Uterus (tissue), 4 donors: ENCODE measurements around the gene DPEP2. TPM values are rescaled to one million over a fixed set of nuclear protein-coding genes. Genes with fewer than 3 reads are reported as not detected.

Experiments
- DNase-seq, 2 donors: peaks; one replicate each; pipeline ENCODE4 v3.0.0-alpha.2; 2019 to 2020
- H3K27ac ChIP-seq, 2 donors: fragments of 200-600 bp; sonication (generic); 1 replicate in 1 of 2; 2 replicates in 1 of 2; pipeline ENCODE4 v1.5.1; 2016 to 2018
- H3K27me3 ChIP-seq, 2 donors: fragments of 200-600 bp; sonication (generic); one replicate each; pipeline ENCODE4 v1.5.1; 2018 to 2019; ENCODE audit warnings: control low read depth in 1 of 2
- H3K36me3 ChIP-seq, 2 donors: fragments of 200-600 bp; sonication (generic); one replicate each; pipeline ENCODE4 v1.5.1; 2019; ENCODE audit warnings: control low read depth in 1 of 2
- H3K4me1 ChIP-seq, 2 donors: fragments of 200-600 bp; sonication (generic); one replicate each; pipeline ENCODE4 v1.5.1; 2018 to 2019; ENCODE audit warnings: control low read depth in 1 of 2
- H3K4me3 ChIP-seq, 2 donors: fragments of 200-600 bp; sonication (generic); 1 replicate in 1 of 2; 2 replicates in 1 of 2; pipeline ENCODE4 v1.5.1; 2018 to 2019; ENCODE audit warnings: mild to moderate bottlenecking in 1 of 2
- H3K9me3 ChIP-seq, 2 donors: fragments of 200-600 bp; sonication (generic); one replicate each; pipeline ENCODE4 v1.5.1; 2019; ENCODE audit warnings: control low read depth in 1 of 2
- CTCF ChIP-seq, 4 experiments: fragments of 200-600 bp in 2 of 4; fragments of 450-650 bp in 2 of 4; sonication (generic) in 2 of 4; IDR thresholded peaks; one replicate each; pipeline ENCODE4 v1.5.1; 2016 to 2019; ENCODE audit warnings: antibody characterized with exemption in 4 of 4, mild to moderate bottlenecking in 2 of 4, moderate library complexity in 1 of 4
- POLR2A ChIP-seq, 2 donors: fragments of 450-650 bp; IDR thresholded peaks; one replicate each; pipeline ENCODE4 v1.6.1; 2016; ENCODE audit warnings: antibody characterized with exemption in 2 of 2, mild to moderate bottlenecking in 1 of 2, moderate library complexity in 1 of 2
- intact Hi-C: fragments of 100-400 bp; cut with DNase I; formaldehyde crosslinking; loops from one replicate; pipeline ENCODE4 v1.15.1; 2023; ENCODE audit warnings: low total_unique reads
- total RNA-seq, 4 donors: library from RNA; depleted of rRNA in 3 of 4; stranded (reverse); fragments of >200 nt in 3 of 4; gene quantifications; one replicate each; pipeline versions ENCODE4 v1.1.0 to v1.2.4, GENCODE V29; 2014 to 2023
- donor health status: DM: yes; HTN: yes; CAD: no.

DPEP2 gene
- total RNA-seq, 4 donors from 2014 or later = 0.77 to 2.3 (median 0.83) TPM; not detected in 1

GRCh38 chr16:67971111-67971510 lies 28.2 kb downstream of the DPEP2 start:
- intact Hi-C loops = no loop called here
- DNase-seq = no peak
- no peaks in the 10 kb centered on the region for H3K27me3 ChIP-seq
- TF ChIP-seq POLR2A (IDR thresholded peaks at IDR 0.05) = no peak
- TF ChIP-seq CTCF (IDR thresholded peaks at IDR 0.05) = no peak
- no peaks in the 10 kb centered on the region for H3K36me3 ChIP-seq
- H3K27ac ChIP-seq = no peak overlapping the region
- H3K4me3 ChIP-seq = no peak overlapping the region
- H3K9me3 ChIP-seq = no peaks in the 10 kb centered on the region
- H3K4me1 ChIP-seq = peaks cover 2 to 9% of the 10 kb centered on the region in 2 donors

- peak in 1 of 2 donors; percentile 45 for DNase-seq
- TF ChIP-seq POLR2A (IDR thresholded peaks at IDR 0.05) (no peak), CTCF (IDR thresholded peaks at IDR 0.05) (peak in 1 of 4 experiments; percentile 15)
- Histone ChIP-seq H3K36me3 (no peaks in the 10 kb centered on the region), H3K27ac (peak overlapping the region; percentile 94 to 96), H3K4me3 (peak overlapping the region; percentile 73 to 92), H3K27me3 (no peaks in the 10 kb centered on the region), H3K4me1 (peaks cover 3 to 11% of the 10 kb centered on the region in 2 donors), H3K9me3 (no peaks in the 10 kb centered on the region)
- intact Hi-C loops = no loop called here
Observed at GRCh38 chr16:67969254-67970039, 29.8 kb downstream of the DPEP2 start.

GRCh38 chr16:67968400-67969253 lies 30.7 kb downstream of the DPEP2 start, which contains the start of gene SLC12A4:
SLC12A4 (minus strand) TSS chr16:67968637; CDS start chr16:67968553, 84 bp downstream.
- Histone ChIP-seq H3K27ac (peak within 1 kb of the TSS; percentile 94 to 96), H3K4me1 (peaks cover 3 to 20% of the 10 kb centered on the region in 2 donors), H3K36me3 (no peaks in the 10 kb centered on the region), H3K4me3 (peak within 1 kb of the TSS; percentile 73 to 92), H3K9me3 (no peaks in the 10 kb centered on the region), H3K27me3 (no peaks in the 10 kb centered on the region)
- intact Hi-C loops = no loop called here
- DNase-seq = peak; percentile 87 to 91
- peak in 1 of 4 experiments; percentile 8 for TF ChIP-seq CTCF (IDR thresholded peaks at IDR 0.05)
- peak; percentile 90 to 99 for TF ChIP-seq POLR2A (IDR thresholded peaks at IDR 0.05)

GRCh38 chr16:67967958-67968399 lies 31.3 kb downstream of the DPEP2 start:
- Histone ChIP-seq H3K4me3 (peak overlapping the region; percentile 73 to 92), H3K4me1 (peaks cover 3 to 20% of the 10 kb centered on the region in 2 donors), H3K27me3 (no peaks in the 10 kb centered on the region), H3K9me3 (no peaks in the 10 kb centered on the region), H3K27ac (peak overlapping the region; percentile 94 to 96), H3K36me3 (no peaks in the 10 kb centered on the region)
- DNase-seq = peak in 1 of 2 donors; percentile 65
- intact Hi-C loops = no loop called here
- no peak for TF ChIP-seq POLR2A (IDR thresholded peaks at IDR 0.05)
- no peak for TF ChIP-seq CTCF (IDR thresholded peaks at IDR 0.05)
